ENCODE measurements around the gene TMEM204.

DNA sequence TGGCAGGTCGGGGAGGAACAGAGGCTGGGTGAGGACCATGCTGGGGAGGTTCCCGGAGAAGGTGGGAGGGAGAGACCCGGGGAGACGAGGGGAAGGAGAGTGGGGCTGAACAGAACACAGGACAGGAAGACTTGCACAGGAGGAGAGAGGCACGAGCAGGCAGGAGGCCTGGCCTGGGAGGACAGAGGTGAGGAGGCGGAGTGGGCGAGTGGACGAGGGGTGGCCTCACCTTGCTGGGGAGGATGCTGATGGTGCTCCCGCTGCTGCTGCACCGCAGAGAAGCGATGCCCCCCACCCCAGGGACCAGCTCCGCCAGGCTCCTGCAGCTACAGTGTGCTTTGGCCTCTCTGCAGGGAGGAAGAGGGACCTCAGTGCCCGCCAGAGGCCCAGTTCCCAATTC lies 34.5 kb downstream of the TMEM204 start:
- no peak for TF ChIP-seq POLR2A (IDR thresholded peaks at IDR 0.05; ENCODE audit: low read depth)
- TF ChIP-seq, protein P1, sequence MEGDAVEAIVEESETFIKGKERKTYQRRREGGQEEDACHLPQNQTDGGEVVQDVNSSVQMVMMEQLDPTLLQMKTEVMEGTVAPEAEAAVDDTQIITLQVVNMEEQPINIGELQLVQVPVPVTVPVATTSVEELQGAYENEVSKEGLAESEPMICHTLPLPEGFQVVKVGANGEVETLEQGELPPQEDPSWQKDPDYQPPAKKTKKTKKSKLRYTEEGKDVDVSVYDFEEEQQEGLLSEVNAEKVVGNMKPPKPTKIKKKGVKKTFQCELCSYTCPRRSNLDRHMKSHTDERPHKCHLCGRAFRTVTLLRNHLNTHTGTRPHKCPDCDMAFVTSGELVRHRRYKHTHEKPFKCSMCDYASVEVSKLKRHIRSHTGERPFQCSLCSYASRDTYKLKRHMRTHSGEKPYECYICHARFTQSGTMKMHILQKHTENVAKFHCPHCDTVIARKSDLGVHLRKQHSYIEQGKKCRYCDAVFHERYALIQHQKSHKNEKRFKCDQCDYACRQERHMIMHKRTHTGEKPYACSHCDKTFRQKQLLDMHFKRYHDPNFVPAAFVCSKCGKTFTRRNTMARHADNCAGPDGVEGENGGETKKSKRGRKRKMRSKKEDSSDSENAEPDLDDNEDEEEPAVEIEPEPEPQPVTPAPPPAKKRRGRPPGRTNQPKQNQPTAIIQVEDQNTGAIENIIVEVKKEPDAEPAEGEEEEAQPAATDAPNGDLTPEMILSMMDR (IDR thresholded peaks at IDR 0.05): no peak
- TF ChIP-seq POLR2AphosphoS5 (IDR thresholded peaks at IDR 0.05): no peak
